Esophagus squamous epithelium (tissue), 4 donors: ENCODE results near the gene PAPOLA.

Experiments used
- POLR2A ChIP-seq, 4 donors: fragments of 450-650 bp; IDR thresholded peaks; one replicate each; pipeline ENCODE4 v1.6.1; 2017; ENCODE audit warnings: antibody characterized with exemption in 4 of 4, mild to moderate bottlenecking in 4 of 4, moderate library complexity in 3 of 4
- TF ChIP-seq, protein P1 (sequence below), 6 experiments: fragments of 450-650 bp in 4 of 6; fragments of 200-600 bp in 2 of 6; sonication (generic) in 2 of 6; IDR thresholded peaks; one replicate each; pipeline ENCODE4 v1.5.1; 2016 to 2019; ENCODE audit warnings: antibody characterized with exemption in 6 of 6, mild to moderate bottlenecking in 4 of 6, moderate library complexity in 4 of 6

GRCh38 chr14:96590190-96590864 is 88.1 kb downstream of the PAPOLA start:
- TF ChIP-seq, protein P1, sequence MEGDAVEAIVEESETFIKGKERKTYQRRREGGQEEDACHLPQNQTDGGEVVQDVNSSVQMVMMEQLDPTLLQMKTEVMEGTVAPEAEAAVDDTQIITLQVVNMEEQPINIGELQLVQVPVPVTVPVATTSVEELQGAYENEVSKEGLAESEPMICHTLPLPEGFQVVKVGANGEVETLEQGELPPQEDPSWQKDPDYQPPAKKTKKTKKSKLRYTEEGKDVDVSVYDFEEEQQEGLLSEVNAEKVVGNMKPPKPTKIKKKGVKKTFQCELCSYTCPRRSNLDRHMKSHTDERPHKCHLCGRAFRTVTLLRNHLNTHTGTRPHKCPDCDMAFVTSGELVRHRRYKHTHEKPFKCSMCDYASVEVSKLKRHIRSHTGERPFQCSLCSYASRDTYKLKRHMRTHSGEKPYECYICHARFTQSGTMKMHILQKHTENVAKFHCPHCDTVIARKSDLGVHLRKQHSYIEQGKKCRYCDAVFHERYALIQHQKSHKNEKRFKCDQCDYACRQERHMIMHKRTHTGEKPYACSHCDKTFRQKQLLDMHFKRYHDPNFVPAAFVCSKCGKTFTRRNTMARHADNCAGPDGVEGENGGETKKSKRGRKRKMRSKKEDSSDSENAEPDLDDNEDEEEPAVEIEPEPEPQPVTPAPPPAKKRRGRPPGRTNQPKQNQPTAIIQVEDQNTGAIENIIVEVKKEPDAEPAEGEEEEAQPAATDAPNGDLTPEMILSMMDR (IDR thresholded peaks at IDR 0.05), result no peak
- no peak for TF ChIP-seq POLR2A (IDR thresholded peaks at IDR 0.05)
